Hematopoietic multipotent progenitor cell (in vitro differentiated cells): ENCODE data around the gene PLCB4. TPM values are rescaled to one million over a fixed set of nuclear protein-coding genes. Genes with fewer than 3 reads are reported as not detected.
"Not testable (repeated sequence)": the region's sequence is repeated elsewhere in the genome, so short reads cannot be mapped to it uniquely, and the experiment has no call there.

ENCODE experiments used
- DNase-seq, 3 donors: peaks; one replicate each; pipeline ENCODE4 v3.0.0-alpha.2; 2011 to 2015; ENCODE audit warnings: low read depth in 2 of 3, low spot score in 2 of 3
- total RNA-seq: library from RNA; depleted of rRNA; stranded (reverse); fragments of >200 nt; gene quantifications from one replicate; pipeline ENCODE4 v1.2.3, GENCODE V29; 2012

Gene PLCB4
- total RNA-seq, 1 donor, result 11.0 TPM

- DNase-seq, result no peak
Measured at GRCh38 chr20:9348316-9348715, 279.4 kb downstream of the PLCB4 start.

DNA sequence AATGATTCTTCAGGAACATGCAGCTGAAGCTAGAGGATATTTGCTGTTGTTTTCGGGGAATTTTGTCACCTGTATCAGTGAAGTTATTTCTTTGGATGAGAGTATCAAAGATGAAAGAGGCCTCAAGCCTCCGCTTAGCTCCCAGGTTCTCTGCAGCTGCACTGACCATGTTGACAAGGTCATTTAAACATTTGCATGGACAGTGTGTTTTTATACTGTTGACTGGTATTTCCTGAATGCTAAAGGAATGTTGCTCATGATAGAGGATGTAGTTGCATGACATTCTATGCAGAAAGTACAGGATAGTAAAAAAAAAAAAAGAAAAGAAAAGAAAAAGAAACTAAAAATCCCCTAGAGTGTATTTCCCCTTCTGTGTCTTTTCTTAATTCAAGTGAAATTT lies 279.9 kb downstream of the PLCB4 start:
- no peak for DNase-seq

GRCh38 chr20:9349249-9349648 lies 280.4 kb downstream of the PLCB4 start:
- no peak for DNase-seq

- DNase-seq, result no peak
Measured at GRCh38 chr20:9352739-9353138, 283.9 kb downstream of the PLCB4 start.

- DNase-seq, result no peak
Measured at GRCh38 chr20:9353180-9353915, 284.5 kb downstream of the PLCB4 start.

DNA sequence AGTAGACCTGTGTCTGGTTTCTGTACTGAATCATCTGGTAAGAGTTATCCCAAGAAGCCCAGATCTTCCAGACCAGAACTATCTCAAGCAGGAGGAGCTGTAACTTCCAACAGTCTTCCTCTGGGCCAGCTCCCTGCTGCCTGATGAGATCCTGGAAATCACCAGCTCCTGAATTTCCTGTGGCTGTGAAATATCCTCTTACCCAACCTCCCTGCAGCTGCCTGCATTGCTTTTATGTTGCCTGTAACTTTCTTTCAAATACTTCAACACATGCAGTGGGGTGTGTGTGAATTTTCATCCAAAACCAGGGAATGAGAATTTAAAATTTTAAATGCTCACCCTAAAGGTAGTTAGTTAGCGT lies 285.0 kb downstream of the PLCB4 start:
- no peak for DNase-seq

DNA sequence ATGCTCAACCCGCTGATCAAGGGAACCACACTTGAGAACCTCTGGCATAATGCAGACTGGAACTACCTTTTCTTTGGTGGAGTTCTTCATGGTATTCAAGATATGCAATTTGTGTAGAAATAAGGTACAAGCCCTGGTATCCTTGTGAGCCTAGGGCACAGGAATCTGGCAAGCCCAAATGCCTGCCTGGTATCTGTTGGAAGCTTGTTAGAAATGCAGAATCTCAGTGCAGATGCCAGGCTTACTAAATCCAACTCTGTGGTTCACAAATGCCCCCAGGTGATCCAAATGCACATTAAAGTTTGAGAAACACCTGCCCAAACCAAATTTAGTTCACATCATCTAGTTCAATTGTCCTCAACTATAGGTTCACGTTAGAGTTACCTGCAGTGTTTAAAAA lies 285.7 kb downstream of the PLCB4 start:
- DNase-seq, result peak in 1 of 3 donors; percentile 18

GRCh38 chr20:9358001-9358400 lies 289.1 kb downstream of the PLCB4 start:
- DNase-seq, result no peak

DNA sequence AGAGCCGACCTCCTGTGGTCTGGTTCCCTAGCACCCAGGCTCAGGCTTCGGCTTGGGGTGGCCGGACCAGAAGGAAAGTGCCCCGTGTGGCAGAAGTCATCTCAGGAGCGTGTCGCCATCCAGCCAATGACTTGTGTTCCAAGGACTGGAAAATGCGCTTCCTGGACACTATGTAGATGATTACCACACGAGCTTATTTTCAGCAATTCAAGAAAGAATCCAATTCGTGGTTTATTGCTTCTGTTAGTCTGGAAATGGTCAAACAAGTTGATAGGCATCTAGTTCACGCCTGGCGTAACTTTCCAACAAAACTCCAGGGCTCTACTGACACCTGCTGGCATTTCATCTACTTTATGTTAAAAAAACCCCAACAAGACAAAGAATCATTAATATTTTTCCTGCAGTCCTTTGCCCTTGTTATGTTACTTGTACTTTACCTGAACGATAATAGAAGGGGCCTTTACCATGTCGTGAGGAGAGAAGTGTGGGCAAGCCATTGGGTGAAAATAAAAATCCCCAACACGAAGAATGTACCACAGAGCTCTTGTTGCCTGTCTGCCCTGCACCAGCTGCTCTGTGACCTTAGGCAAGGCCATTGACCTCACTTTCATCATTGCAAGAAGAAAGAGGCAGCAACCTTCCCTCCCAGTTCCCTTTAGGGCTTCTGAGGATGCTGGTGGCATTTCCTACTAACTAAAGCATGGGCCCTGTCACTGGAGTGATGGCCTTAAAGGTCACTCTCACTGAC lies 290.8 kb downstream of the PLCB4 start:
- peak in 2 of 3 donors; percentile 48 to 78 for DNase-seq

- no peak for DNase-seq
Measured at GRCh38 chr20:9360431-9360830, 291.5 kb downstream of the PLCB4 start.

DNA sequence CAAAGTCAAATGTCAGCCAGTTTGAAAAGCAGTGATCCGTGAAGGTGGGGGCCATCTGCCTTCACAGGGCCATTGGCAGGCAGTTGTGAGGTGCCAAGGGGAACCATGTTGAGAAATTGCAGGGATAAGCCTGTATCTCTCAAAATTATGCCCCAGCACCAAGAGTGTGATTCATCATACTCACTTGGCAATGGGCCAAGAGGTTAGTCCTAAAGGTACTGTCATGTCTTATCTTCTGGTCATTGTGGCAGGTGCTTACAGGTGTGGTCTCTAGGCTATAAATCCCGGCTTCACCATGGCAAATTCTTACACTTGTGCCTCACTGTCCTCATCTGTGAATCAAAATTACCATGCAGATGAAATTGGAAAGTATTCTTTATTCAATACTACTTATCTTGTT lies 294.8 kb downstream of the PLCB4 start:
- DNase-seq, result no peak

GRCh38 chr20:9367328-9367727 lies 298.4 kb downstream of the PLCB4 start:
- DNase-seq, result no peak

- DNase-seq, result no peak
Measured at GRCh38 chr20:9367746-9368145, 298.9 kb downstream of the PLCB4 start.

DNA sequence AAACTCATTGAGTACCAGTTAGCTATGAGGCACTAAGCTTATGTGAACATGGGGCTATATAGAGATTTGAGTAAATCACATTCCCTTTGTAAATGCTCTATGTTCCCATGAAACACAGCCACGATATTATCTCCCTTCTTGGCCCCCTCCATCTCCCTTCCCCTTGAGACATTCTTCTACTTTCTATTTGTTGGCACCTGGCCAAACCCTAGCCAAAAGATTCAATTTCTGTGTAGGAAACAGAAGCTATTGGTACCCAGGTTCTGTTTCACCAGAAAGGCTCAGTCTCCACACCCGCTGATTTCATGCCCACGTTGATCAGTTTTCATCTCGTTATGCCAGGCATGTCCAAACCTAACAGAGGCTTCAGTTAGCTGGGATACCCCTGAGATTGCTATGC lies 300.0 kb downstream of the PLCB4 start:
- no peak for DNase-seq

DNA sequence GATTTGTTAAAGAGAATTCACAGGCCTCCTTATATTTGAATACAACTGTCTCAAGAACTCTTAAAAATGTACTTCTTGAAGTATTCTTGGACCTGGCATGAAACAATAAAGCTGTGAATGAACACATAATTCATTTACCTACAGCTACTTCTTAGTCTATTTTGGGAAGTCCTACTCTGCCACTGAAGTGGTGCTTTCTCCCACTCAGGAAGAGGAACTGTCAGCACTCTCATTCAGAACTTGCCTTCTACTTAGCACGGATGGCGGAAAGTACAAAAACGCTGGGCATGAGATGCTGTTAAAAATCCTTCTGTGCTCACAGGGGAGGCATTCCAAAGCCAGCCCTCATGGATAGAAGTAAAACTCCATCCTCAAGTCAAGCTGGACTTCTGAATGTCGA lies 300.7 kb downstream of the PLCB4 start:
- DNase-seq, result no peak

DNA sequence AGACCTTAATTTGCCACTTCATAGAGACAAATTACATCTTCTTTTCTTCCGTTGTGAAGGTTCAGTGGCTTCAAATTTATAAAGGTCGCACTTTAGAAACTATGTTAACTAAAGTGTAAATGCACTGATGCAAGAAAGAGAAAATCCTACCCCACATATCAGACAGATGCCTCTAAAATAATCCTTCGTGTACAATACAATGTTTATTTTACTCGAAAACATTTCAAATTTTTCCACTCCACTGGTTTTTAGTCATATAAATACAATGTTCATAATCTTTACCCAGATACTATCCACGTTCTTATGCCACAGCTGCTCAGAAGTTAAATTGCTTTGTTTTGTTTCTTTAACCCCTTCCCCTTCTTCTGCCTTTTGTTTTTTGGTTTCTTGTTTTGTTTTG lies 305.2 kb downstream of the PLCB4 start:
- no peak for DNase-seq

DNA sequence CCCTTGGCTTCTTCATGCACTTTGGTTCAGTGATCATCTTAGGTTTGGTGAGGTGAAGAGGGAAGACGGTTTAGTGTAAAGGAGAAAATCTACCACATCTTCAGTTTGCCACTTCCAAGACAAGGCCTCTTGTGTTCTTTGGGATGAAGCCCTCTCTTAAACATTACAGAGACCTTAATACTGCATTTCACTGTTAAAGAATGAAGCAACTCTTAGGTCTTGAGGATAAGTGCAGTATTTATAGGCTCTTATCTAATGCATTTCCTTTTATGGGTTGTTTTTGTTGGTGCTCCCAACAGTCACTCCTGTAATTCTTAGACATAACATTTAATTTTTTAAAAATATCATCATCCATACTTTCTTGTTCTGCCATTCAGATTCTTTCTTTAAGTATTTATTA lies 305.6 kb downstream of the PLCB4 start:
- no peak for DNase-seq

DNA sequence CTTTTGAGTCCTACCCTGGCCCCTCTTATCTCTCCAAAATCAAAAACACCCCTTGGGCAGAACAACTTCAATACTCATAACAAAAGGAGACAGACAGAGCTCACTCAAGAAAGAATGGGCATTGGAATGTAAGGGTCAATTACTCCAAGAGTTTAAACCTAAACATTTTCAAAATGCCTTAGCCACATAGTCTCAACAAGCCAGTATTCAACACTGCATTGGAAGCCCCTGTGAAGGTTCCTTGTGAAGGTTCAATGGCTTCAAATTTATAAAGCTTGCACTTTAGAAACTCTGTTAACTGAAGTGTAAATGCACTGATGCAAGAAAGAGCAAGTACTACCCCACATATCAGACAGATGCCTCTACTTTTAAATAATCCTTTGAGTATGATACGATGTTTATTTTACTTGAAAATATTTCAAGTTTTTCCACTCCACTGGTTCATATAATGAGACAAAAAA lies 306.4 kb downstream of the PLCB4 start:
- DNase-seq, result no peak

DNA sequence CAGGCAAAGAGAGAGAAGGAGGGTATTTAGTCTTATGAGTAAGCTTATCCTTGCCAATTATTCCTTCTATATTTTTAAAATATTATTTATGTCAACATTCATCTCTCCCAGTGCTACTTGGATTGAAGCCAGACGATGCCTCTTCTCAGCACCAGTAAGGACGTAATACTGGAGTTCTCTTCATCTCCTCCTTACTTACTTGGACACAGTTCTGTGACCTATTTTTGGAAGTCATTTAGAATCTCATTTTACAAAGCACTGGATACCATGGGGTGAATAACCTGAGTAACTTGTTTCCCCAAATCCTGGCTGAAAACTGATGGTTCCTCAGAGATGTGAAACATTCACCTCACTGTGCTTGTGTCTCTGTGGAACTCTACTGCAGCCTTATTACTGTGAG lies 308.1 kb downstream of the PLCB4 start:
- no peak for DNase-seq

- not testable (repeated sequence) for DNase-seq
Measured at GRCh38 chr20:9385345-9386310, 316.7 kb downstream of the PLCB4 start.

GRCh38 chr20:9388160-9388812 lies 319.4 kb downstream of the PLCB4 start:
- no peak for DNase-seq
